Keratinocyte (primary cell): ENCODE data around the gene TNFAIP8L2.

ENCODE experiments used
- CTCF ChIP-seq, 3 experiments: IDR thresholded peaks in 1 of 3; conservative IDR thresholded peaks in 1 of 3; optimal IDR thresholded peaks in 1 of 3; 2 replicates in 2 of 3; 3 replicates in 1 of 3; pipeline versions ENCODE3 to v1.5.1; 2011; ENCODE audit warnings: low read length in 3 of 3, mild to moderate bottlenecking in 3 of 3, moderate library complexity in 2 of 3, control low read depth in 1 of 3, inconsistent platforms in 1 of 3; ENCODE audit not compliant: insufficient read depth in 2 of 3; ENCODE audit errors: extremely low read depth in 1 of 3
- EZH2 ChIP-seq: IDR thresholded peaks from one replicate; pipeline ENCODE4 v1.6.1; 2012; ENCODE audit warnings: inconsistent platforms, mild to moderate bottlenecking, low read length, moderate library complexity

- TF ChIP-seq CTCF (optimal IDR thresholded peaks at IDR 0.05 in 1 of 3, IDR thresholded peaks at IDR 0.05 in 1 of 3, conservative IDR thresholded peaks at IDR 0.05 in 1 of 3; ENCODE audit: extremely low read depth in 1 of 3, insufficient read depth in 2 of 3, low read length in 3 of 3) (no peak), EZH2 (no peak)
Observed at GRCh38 chr1:151134991-151135390, 21.5 kb upstream of the TNFAIP8L2 start.
